Mesothelial cell of epicardium (in vitro differentiated cells): ENCODE measurements around the gene FREM3. TPM values are rescaled to one million over a fixed set of nuclear protein-coding genes. Genes with fewer than 3 reads are reported as not detected.

Experiments
- DNase-seq, 2 experiments: peaks; one replicate each; pipeline ENCODE4 v3.0.0; 2021; ENCODE audit warnings: low spot score in 2 of 2; ENCODE audit not compliant: unreplicated experiment in 2 of 2
- H3K27ac Mint-ChIP-seq: 2 replicates; pipeline ENCODE4 v1.8.0; 2021; ENCODE audit warnings: mixed read lengths
- H3K27me3 Mint-ChIP-seq: 2 replicates; pipeline ENCODE4 v1.8.0; 2021; ENCODE audit warnings: low read depth, mixed read lengths
- H3K36me3 Mint-ChIP-seq: 2 replicates; pipeline ENCODE4 v1.8.0; 2021; ENCODE audit warnings: mixed read lengths
- H3K4me1 Mint-ChIP-seq: 2 replicates; pipeline ENCODE4 v1.8.0; 2021; ENCODE audit warnings: mixed read lengths
- H3K4me3 Mint-ChIP-seq: 2 replicates; pipeline ENCODE4 v1.8.0; 2021; ENCODE audit warnings: mild to moderate bottlenecking, moderate library complexity, mixed read lengths
- H3K9me3 Mint-ChIP-seq: 2 replicates; pipeline ENCODE4 v1.8.0; 2021; ENCODE audit warnings: mixed read lengths
- total RNA-seq: library from RNA; stranded (reverse); gene quantifications from 3 replicates; pipeline ENCODE4 v1.2.1, GENCODE V29; 2021
- TF ChIP-seq, protein P1 (sequence below): fragments of 200-600 bp; sonication (generic); IDR thresholded peaks from one replicate; pipeline ENCODE4 v1.5.0; 2021; ENCODE audit warnings: antibody characterized with exemption; ENCODE audit not compliant: unreplicated experiment

Gene FREM3
- total RNA-seq, 1 donor from 2014 or later: not detected

- no peaks in the 10 kb centered on the region for H3K4me1 Mint-ChIP-seq
- H3K9me3 Mint-ChIP-seq: peaks cover 12% of the 10 kb centered on the region
- no peak for DNase-seq
- TF ChIP-seq, protein P1, sequence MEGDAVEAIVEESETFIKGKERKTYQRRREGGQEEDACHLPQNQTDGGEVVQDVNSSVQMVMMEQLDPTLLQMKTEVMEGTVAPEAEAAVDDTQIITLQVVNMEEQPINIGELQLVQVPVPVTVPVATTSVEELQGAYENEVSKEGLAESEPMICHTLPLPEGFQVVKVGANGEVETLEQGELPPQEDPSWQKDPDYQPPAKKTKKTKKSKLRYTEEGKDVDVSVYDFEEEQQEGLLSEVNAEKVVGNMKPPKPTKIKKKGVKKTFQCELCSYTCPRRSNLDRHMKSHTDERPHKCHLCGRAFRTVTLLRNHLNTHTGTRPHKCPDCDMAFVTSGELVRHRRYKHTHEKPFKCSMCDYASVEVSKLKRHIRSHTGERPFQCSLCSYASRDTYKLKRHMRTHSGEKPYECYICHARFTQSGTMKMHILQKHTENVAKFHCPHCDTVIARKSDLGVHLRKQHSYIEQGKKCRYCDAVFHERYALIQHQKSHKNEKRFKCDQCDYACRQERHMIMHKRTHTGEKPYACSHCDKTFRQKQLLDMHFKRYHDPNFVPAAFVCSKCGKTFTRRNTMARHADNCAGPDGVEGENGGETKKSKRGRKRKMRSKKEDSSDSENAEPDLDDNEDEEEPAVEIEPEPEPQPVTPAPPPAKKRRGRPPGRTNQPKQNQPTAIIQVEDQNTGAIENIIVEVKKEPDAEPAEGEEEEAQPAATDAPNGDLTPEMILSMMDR: no peak
- no peak overlapping the region for H3K4me3 Mint-ChIP-seq
- H3K36me3 Mint-ChIP-seq: no peaks in the 10 kb centered on the region
- H3K27ac Mint-ChIP-seq: no peak overlapping the region
- H3K27me3 Mint-ChIP-seq: peaks cover 23% of the 10 kb centered on the region
These were observed 94.0 kb downstream of the FREM3 start for GRCh38 chr4:143606480-143606879.

DNA sequence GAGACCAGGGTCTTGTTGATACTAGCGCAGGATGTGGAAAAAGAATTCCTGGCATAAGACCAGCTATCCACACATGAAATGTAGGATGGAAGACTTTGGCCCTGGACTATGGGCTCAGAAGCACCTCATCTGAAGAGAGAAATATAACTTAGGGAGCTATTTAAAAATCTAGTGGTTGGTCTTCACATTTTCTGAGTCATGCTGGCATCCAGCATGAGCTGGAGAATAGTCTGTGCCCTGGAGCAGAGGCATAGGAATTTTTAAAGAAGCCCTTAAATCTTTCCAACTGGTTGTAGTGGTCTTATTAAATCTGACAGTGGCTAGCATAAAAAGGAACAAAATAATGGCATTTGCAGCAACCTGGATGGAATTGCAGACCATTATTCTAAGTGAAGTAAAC is 100.6 kb downstream of the FREM3 start:
- H3K36me3 Mint-ChIP-seq: no peaks in the 10 kb centered on the region
- H3K4me1 Mint-ChIP-seq: no peaks in the 10 kb centered on the region
- no peak overlapping the region for H3K27ac Mint-ChIP-seq
- DNase-seq: no peak
- no peak overlapping the region for H3K4me3 Mint-ChIP-seq
- TF ChIP-seq, protein P1: no peak
- no peaks in the 10 kb centered on the region for H3K9me3 Mint-ChIP-seq
- H3K27me3 Mint-ChIP-seq: peaks cover 20% of the 10 kb centered on the region

- Mint-ChIP-seq H3K9me3 (peaks cover 5% of the 10 kb centered on the region), H3K36me3 (no peaks in the 10 kb centered on the region), H3K27ac (no peak overlapping the region), H3K4me3 (no peak overlapping the region), H3K4me1 (no peaks in the 10 kb centered on the region), H3K27me3 (peaks cover 19% of the 10 kb centered on the region)
- no peak for DNase-seq
- TF ChIP-seq, protein P1: no peak
These were observed 101.7 kb downstream of the FREM3 start for GRCh38 chr4:143598816-143599215.

GRCh38 chr4:143597276-143597675 is 103.2 kb downstream of the FREM3 start:
- Mint-ChIP-seq H3K4me1 (no peaks in the 10 kb centered on the region), H3K27me3 (peaks cover 18% of the 10 kb centered on the region), H3K27ac (no peak overlapping the region), H3K4me3 (no peak overlapping the region), H3K9me3 (peaks cover 11% of the 10 kb centered on the region), H3K36me3 (no peaks in the 10 kb centered on the region)
- TF ChIP-seq, protein P1: no peak
- no peak for DNase-seq

GRCh38 chr4:143587703-143588102 is 112.8 kb downstream of the FREM3 start:
- no peaks in the 10 kb centered on the region for H3K4me1 Mint-ChIP-seq
- DNase-seq: no peak
- no peak overlapping the region for H3K4me3 Mint-ChIP-seq
- no peak overlapping the region for H3K27ac Mint-ChIP-seq
- TF ChIP-seq, protein P1: no peak
- peaks cover 2% of the 10 kb centered on the region for H3K36me3 Mint-ChIP-seq
- H3K27me3 Mint-ChIP-seq: no peaks in the 10 kb centered on the region
- peaks cover 25% of the 10 kb centered on the region for H3K9me3 Mint-ChIP-seq

GRCh38 chr4:143586080-143586479 is 114.4 kb downstream of the FREM3 start:
- Mint-ChIP-seq H3K4me1 (no peaks in the 10 kb centered on the region), H3K27me3 (no peaks in the 10 kb centered on the region), H3K36me3 (peaks cover 2% of the 10 kb centered on the region), H3K4me3 (no peak overlapping the region), H3K27ac (no peak overlapping the region), H3K9me3 (peaks cover 25% of the 10 kb centered on the region)
- TF ChIP-seq, protein P1: no peak
- DNase-seq: no peak
